HepG2 (cell line): Measurements from ENCODE around the gene UBE2E1. TPM values are rescaled to one million over a fixed set of nuclear protein-coding genes. Genes with fewer than 3 reads are reported as not detected.
A peak's percentile ranks its signal among the peaks of the same experiment; 100 is the strongest.

Experiments used
- ARHGAP35 ChIP-seq: sonication (generic); formaldehyde crosslinking; IDR thresholded peaks from 2 replicates; pipeline ENCODE4 v1.9.0; 2022; ENCODE audit warnings: mild to moderate bottlenecking, inconsistent platforms, moderate library complexity, missing genetic modification reagents, borderline replicate concordance
- FOSL1 ChIP-seq: sonication (generic); formaldehyde crosslinking; IDR thresholded peaks from 2 replicates; pipeline ENCODE4 v1.9.0; 2021; ENCODE audit warnings: missing genetic modification reagents, borderline replicate concordance
- HDAC6 ChIP-seq: fragments of 200-600 bp; sonication (generic); IDR thresholded peaks from 2 replicates; pipeline ENCODE4 v1.7.0; 2017; ENCODE audit warnings: mild to moderate bottlenecking, antibody characterized with exemption, low read length, low read depth
- HHEX ChIP-seq: IDR thresholded peaks from 2 replicates; pipeline ENCODE4 v1.6.1; 2016; ENCODE audit warnings: control low read depth
- HNF4G ChIP-seq, 2 experiments: sonication (generic) in 1 of 2; formaldehyde crosslinking in 1 of 2; IDR thresholded peaks; 2 replicates each; pipeline versions ENCODE4 v1.4.0 to v1.6.1; 2011 to 2020; ENCODE audit warnings: borderline replicate concordance in 2 of 2, low read depth in 2 of 2, mild to moderate bottlenecking in 2 of 2, low read length in 1 of 2, missing genetic modification reagents in 1 of 2, moderate library complexity in 1 of 2
- HOXA5 ChIP-seq: sonication (generic); formaldehyde crosslinking; IDR thresholded peaks from 2 replicates; pipeline ENCODE4 v1.4.0; 2020; ENCODE audit warnings: missing genetic modification reagents
- KLF6 ChIP-seq: IDR thresholded peaks from 2 replicates; pipeline ENCODE4 v1.8.0; 2016; ENCODE audit warnings: missing biosample characterization, missing genetic modification reagents
- MED13 ChIP-seq: sonication (generic); formaldehyde crosslinking; IDR thresholded peaks from 2 replicates; pipeline ENCODE4 v1.5.0; 2020; ENCODE audit warnings: missing genetic modification reagents
- POLR2AphosphoS2 ChIP-seq: IDR thresholded peaks from 2 replicates; pipeline ENCODE4 v1.6.1; 2011; ENCODE audit warnings: low read depth, low read length, improper control_type of control experiment
- RFX5 ChIP-seq: IDR thresholded peaks from 2 replicates; pipeline ENCODE4 v1.6.1; 2011; ENCODE audit warnings: low read depth, low read length, improper control_type of control experiment
- THAP11 ChIP-seq: IDR thresholded peaks from 2 replicates; pipeline ENCODE4 v1.6.1; 2016; ENCODE audit warnings: missing biosample characterization, missing genetic modification reagents
- U2AF2 ChIP-seq: fragments of 200-400 bp; formaldehyde crosslinking; IDR thresholded peaks from 2 replicates; pipeline ENCODE4 v1.6.1; 2017; ENCODE audit warnings: low read depth, mild to moderate bottlenecking, low read length
- ZBTB8A ChIP-seq: sonication (generic); formaldehyde crosslinking; IDR thresholded peaks from 2 replicates; pipeline ENCODE4 v1.4.0; 2020; ENCODE audit warnings: mild to moderate bottlenecking, low read depth, missing genetic modification reagents, borderline replicate concordance
- ZNF274 ChIP-seq: sonication (generic); formaldehyde crosslinking; IDR thresholded peaks from 2 replicates; pipeline ENCODE4 v1.5.1; 2020; ENCODE audit warnings: mild to moderate bottlenecking, missing genetic modification reagents
- ZNF605 ChIP-seq: sonication (generic); formaldehyde crosslinking; IDR thresholded peaks from 2 replicates; pipeline ENCODE4 v1.8.0; 2022; ENCODE audit warnings: mild to moderate bottlenecking, missing genetic modification reagents
- ZNF660 ChIP-seq: sonication (generic); formaldehyde crosslinking; IDR thresholded peaks from 2 replicates; pipeline ENCODE4 v1.5.1; 2020; ENCODE audit warnings: mild to moderate bottlenecking, low read depth, missing genetic modification reagents, borderline replicate concordance
- ZNF720 ChIP-seq: sonication (generic); formaldehyde crosslinking; IDR thresholded peaks from 2 replicates; pipeline ENCODE4 v1.4.0; 2020; ENCODE audit warnings: missing genetic modification reagents
- ZNF768 ChIP-seq: sonication (generic); formaldehyde crosslinking; IDR thresholded peaks from 2 replicates; pipeline ENCODE4 v1.4.0; 2020; ENCODE audit warnings: missing genetic modification reagents
- ZNF816 ChIP-seq: sonication (generic); formaldehyde crosslinking; IDR thresholded peaks from 2 replicates; pipeline ENCODE4 v1.8.0; 2022; ENCODE audit warnings: missing genetic modification reagents, mild to moderate bottlenecking, borderline replicate concordance
- ZNF839 ChIP-seq: sonication (generic); formaldehyde crosslinking; IDR thresholded peaks from 2 replicates; pipeline ENCODE4 v1.4.0; 2020; ENCODE audit warnings: missing genetic modification reagents, mild to moderate bottlenecking, borderline replicate concordance
- polyA plus RNA-seq, 8 experiments: library from polyadenylated mRNA; depleted of rRNA in 3 of 8; stranded (reverse) in 7 of 8; unstranded in 1 of 8; fragments of >200 nt; fragmentation: Illumina TruSeq in 4 of 8; extraction: Trizol in 4 of 8; gene quantifications; 2 replicates each; pipeline versions ENCODE4 v1.2.1 to v1.2.3, GENCODE V29; 2011 to 2016; ENCODE audit warnings: low read depth in 4 of 8, missing spikeins in 1 of 8, mixed read lengths in 1 of 8; ENCODE audit not compliant: insufficient read depth in 1 of 8
- total RNA-seq, 5 experiments: library from RNA; depleted of rRNA; stranded (reverse); fragments of >200 nt; fragmentation: Illumina TruSeq; extraction: Trizol; gene quantifications; 2 replicates each; pipeline ENCODE4 v1.2.3, GENCODE V29; 2016; ENCODE audit warnings: low read depth in 1 of 5
- TF ChIP-seq, protein P1 (sequence below): sonication (generic); formaldehyde crosslinking; IDR thresholded peaks from 2 replicates; pipeline ENCODE4 v1.4.0; 2020; ENCODE audit warnings: missing genetic modification reagents, borderline replicate concordance
- TF ChIP-seq, protein P2 (sequence below): sonication (generic); formaldehyde crosslinking; IDR thresholded peaks from 2 replicates; pipeline ENCODE4 v1.4.0; 2020; ENCODE audit warnings: mild to moderate bottlenecking, missing genetic modification reagents

Gene UBE2E1
- total and polyA plus RNA-seq, 2 of the 13 experiments (the other 11 are each of a cell fraction or from before 2014, with no cell fraction given) = 55.4 to 61.8 TPM

DNA sequence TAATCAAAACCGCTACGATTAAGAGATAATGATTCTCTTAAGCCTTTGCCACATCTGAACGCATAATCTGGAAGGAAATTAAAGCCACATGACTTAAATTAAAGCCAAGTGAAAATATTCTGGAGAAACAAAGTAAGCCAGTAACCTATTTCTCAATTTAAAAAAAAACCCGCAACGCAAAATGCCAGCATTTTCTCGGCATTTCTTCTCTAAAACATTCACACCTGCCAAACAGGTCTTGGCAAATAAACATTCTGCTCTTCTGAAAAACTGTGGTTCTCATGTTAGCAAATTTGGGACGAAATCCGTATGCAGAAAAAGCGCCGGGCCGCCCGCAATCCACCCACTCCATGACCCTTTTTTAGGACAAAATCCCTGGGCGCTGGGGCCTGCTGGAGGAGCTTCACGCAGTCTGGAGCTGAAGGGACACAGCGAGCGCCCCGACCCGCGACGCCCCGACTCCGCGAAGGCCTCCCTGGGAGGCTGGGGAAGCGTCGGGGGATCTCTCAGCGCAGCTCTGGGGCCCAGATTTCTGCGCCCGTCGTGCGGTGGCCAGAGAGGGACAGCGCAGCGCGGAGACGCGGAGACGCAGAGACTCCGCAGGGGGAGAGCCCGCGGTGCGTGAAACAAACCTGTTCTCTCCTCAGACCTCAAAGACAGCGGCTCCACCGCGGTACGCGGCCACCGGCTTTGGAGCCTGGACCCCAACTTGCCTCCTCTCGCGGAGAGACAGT, 110.6 kb downstream of the UBE2E1 start (continued):
- TF ChIP-seq HOXA5 (CRISPR knock-in tag) = 0 out of 2 replicates have a peak, but pooled peaks have one; percentile 17
- 0 out of 2 replicates have a peak, but pooled peaks have one; percentile 63 for TF ChIP-seq ARHGAP35 (CRISPR knock-in tag)
- no peak for TF ChIP-seq KLF6 (CRISPR knock-in tag)
- TF ChIP-seq ZNF816 = no peak
- no peak for TF ChIP-seq FOSL1 (CRISPR knock-in tag)
- TF ChIP-seq, protein P1, sequence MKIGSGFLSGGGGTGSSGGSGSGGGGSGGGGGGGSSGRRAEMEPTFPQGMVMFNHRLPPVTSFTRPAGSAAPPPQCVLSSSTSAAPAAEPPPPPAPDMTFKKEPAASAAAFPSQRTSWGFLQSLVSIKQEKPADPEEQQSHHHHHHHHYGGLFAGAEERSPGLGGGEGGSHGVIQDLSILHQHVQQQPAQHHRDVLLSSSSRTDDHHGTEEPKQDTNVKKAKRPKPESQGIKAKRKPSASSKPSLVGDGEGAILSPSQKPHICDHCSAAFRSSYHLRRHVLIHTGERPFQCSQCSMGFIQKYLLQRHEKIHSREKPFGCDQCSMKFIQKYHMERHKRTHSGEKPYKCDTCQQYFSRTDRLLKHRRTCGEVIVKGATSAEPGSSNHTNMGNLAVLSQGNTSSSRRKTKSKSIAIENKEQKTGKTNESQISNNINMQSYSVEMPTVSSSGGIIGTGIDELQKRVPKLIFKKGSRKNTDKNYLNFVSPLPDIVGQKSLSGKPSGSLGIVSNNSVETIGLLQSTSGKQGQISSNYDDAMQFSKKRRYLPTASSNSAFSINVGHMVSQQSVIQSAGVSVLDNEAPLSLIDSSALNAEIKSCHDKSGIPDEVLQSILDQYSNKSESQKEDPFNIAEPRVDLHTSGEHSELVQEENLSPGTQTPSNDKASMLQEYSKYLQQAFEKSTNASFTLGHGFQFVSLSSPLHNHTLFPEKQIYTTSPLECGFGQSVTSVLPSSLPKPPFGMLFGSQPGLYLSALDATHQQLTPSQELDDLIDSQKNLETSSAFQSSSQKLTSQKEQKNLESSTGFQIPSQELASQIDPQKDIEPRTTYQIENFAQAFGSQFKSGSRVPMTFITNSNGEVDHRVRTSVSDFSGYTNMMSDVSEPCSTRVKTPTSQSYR (CRISPR knock-in tag) = no peak
- no peak for TF ChIP-seq ZNF839 (CRISPR knock-in tag)
- no peak for TF ChIP-seq U2AF2
- TF ChIP-seq MED13 (CRISPR knock-in tag) = no peak
- no peak for TF ChIP-seq THAP11 (CRISPR knock-in tag)
- TF ChIP-seq HNF4G (IDR thresholded peaks at IDR 0.05; ENCODE audit: borderline replicate concordance, low read depth, low read length) = no peak
- no peak for TF ChIP-seq HNF4G (CRISPR knock-in tag; IDR thresholded peaks at IDR 0.05; ENCODE audit: borderline replicate concordance, low read depth)
- no peak for TF ChIP-seq ZNF660
- peak; percentile 9; the same call in 1 of the 2 replicates for TF ChIP-seq ZNF768
- TF ChIP-seq, protein P2, sequence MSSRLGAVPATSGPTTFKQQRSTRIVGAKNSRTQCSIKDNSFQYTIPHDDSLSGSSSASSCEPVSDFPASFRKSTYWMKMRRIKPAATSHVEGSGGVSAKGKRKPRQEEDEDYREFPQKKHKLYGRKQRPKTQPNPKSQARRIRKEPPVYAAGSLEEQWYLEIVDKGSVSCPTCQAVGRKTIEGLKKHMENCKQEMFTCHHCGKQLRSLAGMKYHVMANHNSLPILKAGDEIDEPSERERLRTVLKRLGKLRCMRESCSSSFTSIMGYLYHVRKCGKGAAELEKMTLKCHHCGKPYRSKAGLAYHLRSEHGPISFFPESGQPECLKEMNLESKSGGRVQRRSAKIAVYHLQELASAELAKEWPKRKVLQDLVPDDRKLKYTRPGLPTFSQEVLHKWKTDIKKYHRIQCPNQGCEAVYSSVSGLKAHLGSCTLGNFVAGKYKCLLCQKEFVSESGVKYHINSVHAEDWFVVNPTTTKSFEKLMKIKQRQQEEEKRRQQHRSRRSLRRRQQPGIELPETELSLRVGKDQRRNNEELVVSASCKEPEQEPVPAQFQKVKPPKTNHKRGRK (CRISPR knock-in tag) = no peak
- no peak for TF ChIP-seq ZNF274 (CRISPR knock-in tag)
- TF ChIP-seq ZNF605 (CRISPR knock-in tag) = 0 out of 2 replicates have a peak, but pooled peaks have one; percentile 61
- no peak for TF ChIP-seq HDAC6
- TF ChIP-seq RFX5 = no peak
- TF ChIP-seq POLR2AphosphoS2 = no peak
- 0 out of 2 replicates have a peak, but pooled peaks have one; percentile 17 for TF ChIP-seq ZBTB8A
- TF ChIP-seq HHEX = no peak
- TF ChIP-seq ZNF720 (CRISPR knock-in tag) = no peak
